CD14-positive monocyte (primary cell): ENCODE data around the gene RANBP2. TPM values are rescaled to one million over a fixed set of nuclear protein-coding genes. Genes with fewer than 3 reads are reported as not detected.

Experiments used
- DNase-seq, 3 donors: peaks; one replicate each; pipeline ENCODE4 v3.0.0-alpha.2; 2011 to 2022
- H2AFZ ChIP-seq: 2 replicates; pipeline ENCODE4 v1.6.0; 2012; ENCODE audit warnings: mild to moderate bottlenecking, low read depth, low read length, inconsistent platforms; ENCODE audit not compliant: insufficient read depth, poor library complexity, severe bottlenecking
- H3K27ac ChIP-seq, 2 donors: 1 replicate in 1 of 2; 2 replicates in 1 of 2; pipeline ENCODE4 v1.5.1; 2012 to 2013; ENCODE audit warnings: low read length in 2 of 2, control low read depth in 1 of 2, inconsistent platforms in 1 of 2, low read depth in 1 of 2, mild to moderate bottlenecking in 1 of 2
- H3K27me3 ChIP-seq, 2 donors: one replicate each; pipeline versions ENCODE4 v1.6.0 to v1.6.1; 2011 to 2013; ENCODE audit warnings: low read length in 2 of 2; ENCODE audit not compliant: control insufficient read depth in 2 of 2, insufficient read depth in 2 of 2
- H3K36me3 ChIP-seq, 2 donors: replicated peaks in 1 of 2; 1 replicate in 1 of 2; 2 replicates in 1 of 2; pipeline versions ENCODE4 v1.5.1 to v1.6.1; 2012 to 2013; ENCODE audit warnings: low read length in 2 of 2, control low read depth in 1 of 2, inconsistent platforms in 1 of 2, mild to moderate bottlenecking in 1 of 2; ENCODE audit not compliant: insufficient read depth in 2 of 2, control insufficient read depth in 1 of 2
- H3K4me1 ChIP-seq, 2 donors: 1 replicate in 1 of 2; 2 replicates in 1 of 2; pipeline versions ENCODE4 v1.5.1 to v1.6.1; 2012 to 2013; ENCODE audit warnings: low read length in 2 of 2, control low read depth in 1 of 2, inconsistent platforms in 1 of 2, mild to moderate bottlenecking in 1 of 2, moderate library complexity in 1 of 2; ENCODE audit not compliant: insufficient read depth in 2 of 2, control insufficient read depth in 1 of 2
- H3K4me2 ChIP-seq: replicated peaks from 2 replicates; pipeline ENCODE3; 2012; ENCODE audit warnings: low read length, moderate library complexity, mild to moderate bottlenecking; ENCODE audit not compliant: poor library complexity, severe bottlenecking; ENCODE audit errors: extremely low read depth
- H3K4me3 ChIP-seq, 3 experiments: fragments of 200-600 bp in 1 of 3; sonication (generic) in 1 of 3; replicated peaks in 1 of 3; 1 replicate in 2 of 3; 2 replicates in 1 of 3; pipeline ENCODE4 v1.5.1; 2011 to 2013; ENCODE audit warnings: low read length in 3 of 3, mild to moderate bottlenecking in 3 of 3, control low read depth in 2 of 3, low read depth in 2 of 3, inconsistent platforms in 1 of 3, moderate library complexity in 1 of 3
- H3K79me2 ChIP-seq: 2 replicates; pipeline ENCODE4 v1.6.0; 2012; ENCODE audit warnings: mild to moderate bottlenecking, control low read depth, inconsistent platforms, low read length, moderate library complexity; ENCODE audit not compliant: insufficient read depth
- H3K9ac ChIP-seq: 2 replicates; pipeline ENCODE4 v1.6.0; 2017; ENCODE audit warnings: low read length, mild to moderate bottlenecking; ENCODE audit not compliant: insufficient read depth, poor library complexity, severe bottlenecking
- H3K9me3 ChIP-seq, 2 donors: replicated peaks in 1 of 2; 1 replicate in 1 of 2; 2 replicates in 1 of 2; pipeline versions ENCODE4 v1.5.1 to v1.6.1; 2012 to 2013; ENCODE audit warnings: low read length in 2 of 2, control low read depth in 1 of 2; ENCODE audit not compliant: control insufficient read depth in 1 of 2, insufficient read depth in 1 of 2
- H4K20me1 ChIP-seq: 2 replicates; pipeline ENCODE4 v1.6.0; 2012; ENCODE audit warnings: mild to moderate bottlenecking, low read length, control low read depth, moderate library complexity; ENCODE audit not compliant: insufficient read depth
- H3K27ac Mint-ChIP-seq, 7 donors: one replicate each; pipeline ENCODE4 v1.8.0; 2020; ENCODE audit warnings: mild to moderate bottlenecking in 7 of 7, mixed read lengths in 7 of 7, moderate library complexity in 6 of 7, inconsistent platforms in 2 of 7
- H3K27me3 Mint-ChIP-seq, 3 donors: one replicate each; pipeline ENCODE4 v1.8.0; 2021 to 2022; ENCODE audit warnings: low read depth in 3 of 3, mild to moderate bottlenecking in 3 of 3, mixed read lengths in 3 of 3, moderate library complexity in 3 of 3, inconsistent platforms in 1 of 3
- H3K36me3 Mint-ChIP-seq, 2 donors: one replicate each; pipeline ENCODE4 v1.8.0; 2020; ENCODE audit warnings: mixed read lengths in 2 of 2, inconsistent platforms in 1 of 2, mild to moderate bottlenecking in 1 of 2
- H3K4me1 Mint-ChIP-seq: one replicate; pipeline ENCODE4 v1.8.0; 2020; ENCODE audit warnings: mild to moderate bottlenecking, mixed read lengths
- H3K4me3 Mint-ChIP-seq, 2 donors: one replicate each; pipeline ENCODE4 v1.8.0; 2020; ENCODE audit warnings: mild to moderate bottlenecking in 2 of 2, mixed read lengths in 2 of 2, moderate library complexity in 1 of 2
- H3K9me3 Mint-ChIP-seq, 7 donors: one replicate each; pipeline ENCODE4 v1.8.0; 2020 to 2022; ENCODE audit warnings: mixed read lengths in 7 of 7, mild to moderate bottlenecking in 6 of 7, moderate library complexity in 6 of 7, inconsistent platforms in 2 of 7
- WGBS: methylation state at CpG from one replicate; pipeline ENCODE4 v1.1.5; 2013; ENCODE audit warnings: missing lambda C conversion rate; ENCODE audit not compliant: insufficient coverage; 5-methylcytosine and 5-hydroxymethylcytosine counted together
- intact Hi-C, 2 donors: fragments of 100-400 bp; cut with micrococcal nuclease; formaldehyde crosslinking; loops; one replicate each; pipeline versions ENCODE4 v1.15.0 to v1.15.1; 2023
- polyA plus RNA-seq, 3 donors: library from polyadenylated mRNA; depleted of rRNA in 1 of 3; unstranded in 2 of 3; stranded (reverse) in 1 of 3; fragments of 300-500 nt in 2 of 3; fragments of >200 nt in 1 of 3; fragmentation: Illumina TruSeq in 2 of 3; gene quantifications; 1 replicate in 2 of 3; 2 replicates in 1 of 3; pipeline ENCODE4 v1.2.3, GENCODE V29; 2012 to 2021
- TF ChIP-seq, protein P1 (sequence below): fragments of 200-600 bp; IDR thresholded peaks from one replicate; pipeline ENCODE4 v1.8.0; 2022; ENCODE audit warnings: antibody characterized with exemption, mild to moderate bottlenecking

Gene RANBP2
- polyA plus RNA-seq, 3 donors = 6.8 to 7.3 (median 7.0) TPM

DNA sequence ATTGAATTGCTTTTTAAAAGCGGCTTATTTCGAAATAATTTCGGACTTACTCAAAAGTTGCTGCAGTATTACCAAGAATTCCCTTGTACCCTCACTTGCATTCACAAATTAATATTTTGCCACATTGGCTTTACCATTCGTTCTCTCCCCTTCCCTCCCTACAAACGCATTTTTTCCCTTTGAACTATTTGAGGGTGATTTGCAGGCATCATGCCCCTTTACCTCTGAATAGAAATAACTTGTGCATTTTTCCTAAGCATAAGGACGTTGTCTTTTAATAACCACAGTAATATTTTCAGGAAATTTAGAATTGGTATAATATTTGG, 67.9 kb downstream of the RANBP2 start:
- Histone ChIP-seq H2AFZ (peak overlapping the region; percentile 97), H3K36me3 (peaks cover 24 to 33% of the 10 kb centered on the region in 2 donors), H3K4me3 (peak overlapping the region; percentile 56 to 91 (median 79)), H4K20me1 (no peaks in the 10 kb centered on the region), H3K27me3 (no peaks in the 10 kb centered on the region), H3K79me2 (no peaks in the 10 kb centered on the region), H3K9ac (peak overlapping the region; percentile 77), H3K4me2 (peak overlapping the region; percentile 91), H3K9me3 (no peaks in the 10 kb centered on the region), H3K4me1 (peaks cover 11 to 14% of the 10 kb centered on the region in 2 donors), H3K27ac (peak overlapping the region in 1 of 2 donors; percentile 70)
- TF ChIP-seq, protein P1, sequence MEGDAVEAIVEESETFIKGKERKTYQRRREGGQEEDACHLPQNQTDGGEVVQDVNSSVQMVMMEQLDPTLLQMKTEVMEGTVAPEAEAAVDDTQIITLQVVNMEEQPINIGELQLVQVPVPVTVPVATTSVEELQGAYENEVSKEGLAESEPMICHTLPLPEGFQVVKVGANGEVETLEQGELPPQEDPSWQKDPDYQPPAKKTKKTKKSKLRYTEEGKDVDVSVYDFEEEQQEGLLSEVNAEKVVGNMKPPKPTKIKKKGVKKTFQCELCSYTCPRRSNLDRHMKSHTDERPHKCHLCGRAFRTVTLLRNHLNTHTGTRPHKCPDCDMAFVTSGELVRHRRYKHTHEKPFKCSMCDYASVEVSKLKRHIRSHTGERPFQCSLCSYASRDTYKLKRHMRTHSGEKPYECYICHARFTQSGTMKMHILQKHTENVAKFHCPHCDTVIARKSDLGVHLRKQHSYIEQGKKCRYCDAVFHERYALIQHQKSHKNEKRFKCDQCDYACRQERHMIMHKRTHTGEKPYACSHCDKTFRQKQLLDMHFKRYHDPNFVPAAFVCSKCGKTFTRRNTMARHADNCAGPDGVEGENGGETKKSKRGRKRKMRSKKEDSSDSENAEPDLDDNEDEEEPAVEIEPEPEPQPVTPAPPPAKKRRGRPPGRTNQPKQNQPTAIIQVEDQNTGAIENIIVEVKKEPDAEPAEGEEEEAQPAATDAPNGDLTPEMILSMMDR = no peak
- intact Hi-C loops = no loop called here
- no CpG with 5 or more reads among the region's 6 CpGs for WGBS
- H3K27me3 Mint-ChIP-seq = peaks cover 0 to 2% (median 0%) of the 10 kb centered on the region in 3 donors
- H3K36me3 Mint-ChIP-seq = peaks cover 19 to 23% of the 10 kb centered on the region in 2 donors
- peak overlapping the region; percentile 84 to 96 for H3K4me3 Mint-ChIP-seq
- H3K27ac Mint-ChIP-seq = peak overlapping the region in 4 of 7 donors; percentile 25 to 76 (median 74)
- H3K4me1 Mint-ChIP-seq = peaks cover 13% of the 10 kb centered on the region
- peak in 1 of 3 donors; percentile 10 for DNase-seq
- no peaks in the 10 kb centered on the region for H3K9me3 Mint-ChIP-seq

DNA sequence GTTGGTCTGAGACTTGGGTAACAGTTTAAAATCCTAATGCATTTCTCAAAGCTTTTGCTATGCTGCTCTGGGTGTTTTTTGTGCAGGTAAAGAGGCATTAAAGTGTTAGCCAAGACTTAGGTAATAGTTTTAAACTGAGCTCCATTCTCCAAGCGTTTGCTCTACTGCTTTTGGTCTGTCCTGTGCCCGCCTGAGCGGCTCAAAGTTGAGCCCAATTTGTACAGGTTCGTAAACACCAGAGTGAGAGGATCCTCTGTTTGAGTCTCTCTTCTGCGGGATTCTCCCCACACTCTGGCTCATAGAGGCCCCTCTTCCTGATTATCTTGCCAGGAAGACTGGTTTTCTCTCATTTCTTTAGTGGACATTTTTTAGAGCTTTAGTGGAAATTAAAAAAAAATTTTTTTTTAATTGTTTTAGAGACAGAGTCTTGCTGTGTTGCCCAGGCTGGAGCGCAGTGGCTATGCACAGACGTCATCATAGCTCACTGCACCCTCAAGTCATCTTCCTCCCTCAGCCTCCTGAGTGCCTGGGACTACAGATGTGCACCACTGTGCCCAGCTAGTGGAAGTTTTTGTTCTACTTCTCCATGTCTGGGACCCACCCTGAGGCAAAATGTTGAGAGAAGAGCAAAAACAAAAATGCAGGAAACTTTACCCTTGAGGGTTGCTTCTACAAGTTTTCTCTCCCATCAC, 83.9 kb downstream of the RANBP2 start:
- Histone ChIP-seq H3K27ac (no peak overlapping the region), H3K4me3 (no peak overlapping the region), H3K9me3 (no peaks in the 10 kb centered on the region), H3K27me3 (no peaks in the 10 kb centered on the region), H3K36me3 (peaks cover 4 to 30% of the 10 kb centered on the region in 2 donors), H3K9ac (no peak overlapping the region), H3K4me2 (no peak overlapping the region), H2AFZ (no peak overlapping the region), H3K4me1 (no peaks in the 10 kb centered on the region), H3K79me2 (no peaks in the 10 kb centered on the region), H4K20me1 (no peaks in the 10 kb centered on the region)
- TF ChIP-seq, protein P1 = no peak
- Mint-ChIP-seq H3K27me3 (no peaks in the 10 kb centered on the region), H3K4me1 (no peaks in the 10 kb centered on the region), H3K9me3 (peaks cover 0 to 5% (median 0%) of the 10 kb centered on the region in 7 donors), H3K27ac (peak overlapping the region in 1 of 7 donors; percentile 22), H3K4me3 (no peak overlapping the region), H3K36me3 (peaks cover 30 to 40% of the 10 kb centered on the region in 2 donors)
- intact Hi-C loops = no loop called here
- no peak for DNase-seq
- 96% methylated on average over 4 of the region's 7 CpGs for WGBS
